Mesendoderm (in vitro differentiated cells): ENCODE measurements around the gene RERE.

ENCODE experiments used
- DNase-seq: peaks from one replicate; pipeline ENCODE4 v3.0.0; 2013
- H2AK5ac ChIP-seq: 2 replicates; pipeline ENCODE4 v1.6.1; 2013; ENCODE audit warnings: low read length, inconsistent platforms
- H2BK120ac ChIP-seq: 2 replicates; pipeline ENCODE4 v1.6.1; 2013; ENCODE audit warnings: low read depth, mild to moderate bottlenecking, low read length, moderate library complexity, mixed read lengths
- H2BK15ac ChIP-seq: replicated peaks from 2 replicates; pipeline ENCODE4 v1.6.1; 2013; ENCODE audit warnings: low read depth, mild to moderate bottlenecking, moderate library complexity
- H2BK5ac ChIP-seq: 2 replicates; pipeline ENCODE4 v1.6.1; 2013; ENCODE audit warnings: low read length, inconsistent platforms
- H3K18ac ChIP-seq: 2 replicates; pipeline ENCODE4 v1.6.1; 2013; ENCODE audit warnings: mild to moderate bottlenecking, low read length, mixed read lengths
- H3K23ac ChIP-seq: one replicate; pipeline ENCODE4 v1.6.1; 2013; ENCODE audit warnings: low read length
- H3K27ac ChIP-seq: 2 replicates; pipeline ENCODE4 v1.5.1; 2013; ENCODE audit warnings: low read depth, mild to moderate bottlenecking, inconsistent platforms, low read length, moderate library complexity
- H3K27me3 ChIP-seq: 2 replicates; pipeline ENCODE4 v1.6.1; 2013; ENCODE audit warnings: low read length, control low read depth, mild to moderate bottlenecking, inconsistent platforms; ENCODE audit not compliant: insufficient read depth, poor library complexity
- H3K36me3 ChIP-seq: 2 replicates; pipeline ENCODE4 v1.6.1; 2013; ENCODE audit warnings: low read length, inconsistent platforms; ENCODE audit not compliant: control insufficient read depth, insufficient read depth
- H3K4ac ChIP-seq: one replicate; pipeline ENCODE4 v1.6.1; 2013; ENCODE audit warnings: low read depth, mild to moderate bottlenecking, low read length, moderate library complexity
- H3K4me1 ChIP-seq: 2 replicates; pipeline ENCODE4 v1.6.1; 2013; ENCODE audit warnings: low read depth, low read length, inconsistent platforms; ENCODE audit not compliant: control insufficient read depth
- H3K4me2 ChIP-seq: 2 replicates; pipeline ENCODE4 v1.6.1; 2013; ENCODE audit warnings: low read length
- H3K4me3 ChIP-seq: 2 replicates; pipeline ENCODE4 v1.5.1; 2013; ENCODE audit warnings: mild to moderate bottlenecking, low read length
- H3K56ac ChIP-seq: one replicate; pipeline ENCODE4 v1.6.1; 2013; ENCODE audit warnings: low read length
- H3K79me1 ChIP-seq: 2 replicates; pipeline ENCODE4 v1.6.1; 2013; ENCODE audit warnings: low read length, inconsistent platforms
- H3K79me2 ChIP-seq: 2 replicates; pipeline ENCODE4 v1.6.1; 2013; ENCODE audit warnings: mild to moderate bottlenecking, low read length; ENCODE audit not compliant: control insufficient read depth, insufficient read depth
- H3K9ac ChIP-seq: 2 replicates; pipeline ENCODE4 v1.6.1; 2013; ENCODE audit warnings: low read length, inconsistent platforms
- H4K5ac ChIP-seq: one replicate; pipeline ENCODE4 v1.6.1; 2013; ENCODE audit warnings: low read length
- H4K8ac ChIP-seq: one replicate; pipeline ENCODE4 v1.6.1; 2013; ENCODE audit warnings: low read depth, mild to moderate bottlenecking, control low read depth, low read length, moderate library complexity
- WGBS: extraction: QIAGEN DNeasy Blood & Tissue Kit; methylation state at CpG from one replicate; pipeline ENCODE4 v1.1.7; 2013; ENCODE audit warnings: low lambda C conversion rate, missing lambda C conversion rate; ENCODE audit not compliant: insufficient coverage; ENCODE audit errors: extremely low coverage; 5-methylcytosine and 5-hydroxymethylcytosine counted together

Gene RERE

GRCh38 chr1:8330271-8331125, 486.9 kb downstream of the RERE start:
- H2BK15ac ChIP-seq = no peak overlapping the region
- H4K5ac ChIP-seq = no peak overlapping the region
- DNase-seq = no peak
- H3K18ac ChIP-seq = no peak overlapping the region
- H3K79me2 ChIP-seq = no peaks in the 10 kb centered on the region
- H2BK5ac ChIP-seq = no peak overlapping the region
- H3K27ac ChIP-seq = no peak overlapping the region
- no peaks in the 10 kb centered on the region for H3K27me3 ChIP-seq
- H2AK5ac ChIP-seq = no peak overlapping the region
- no peaks in the 10 kb centered on the region for H3K36me3 ChIP-seq
- H3K23ac ChIP-seq = no peak overlapping the region
- H3K4ac ChIP-seq = no peak overlapping the region
- H3K4me2 ChIP-seq = no peak overlapping the region
- H3K4me1 ChIP-seq = no peaks in the 10 kb centered on the region
- WGBS = no CpG with 5 or more reads among the region's 47 CpGs
- H4K8ac ChIP-seq = no peak overlapping the region
- H3K4me3 ChIP-seq = no peak overlapping the region
- no peak overlapping the region for H3K56ac ChIP-seq
- H3K9ac ChIP-seq = no peak overlapping the region
- no peak overlapping the region for H2BK120ac ChIP-seq
- H3K79me1 ChIP-seq = no peaks in the 10 kb centered on the region

- H2BK5ac ChIP-seq = no peak overlapping the region
- no peak overlapping the region for H2AK5ac ChIP-seq
- H3K36me3 ChIP-seq = no peaks in the 10 kb centered on the region
- H3K79me2 ChIP-seq = no peaks in the 10 kb centered on the region
- no peak overlapping the region for H4K5ac ChIP-seq
- no peak overlapping the region for H3K9ac ChIP-seq
- H3K4ac ChIP-seq = no peak overlapping the region
- H3K18ac ChIP-seq = no peak overlapping the region
- H3K4me3 ChIP-seq = no peak overlapping the region
- no peak overlapping the region for H3K4me2 ChIP-seq
- H3K27me3 ChIP-seq = no peaks in the 10 kb centered on the region
- H4K8ac ChIP-seq = no peak overlapping the region
- no peak overlapping the region for H3K27ac ChIP-seq
- WGBS = no CpG with 5 or more reads among the region's 14 CpGs
- no peaks in the 10 kb centered on the region for H3K79me1 ChIP-seq
- no peak overlapping the region for H2BK120ac ChIP-seq
- no peak overlapping the region for H3K56ac ChIP-seq
- no peak for DNase-seq
- H3K4me1 ChIP-seq = no peaks in the 10 kb centered on the region
- no peak overlapping the region for H2BK15ac ChIP-seq
- H3K23ac ChIP-seq = no peak overlapping the region
These were observed 487.6 kb downstream of the RERE start for GRCh38 chr1:8329858-8330257.

- Histone ChIP-seq H4K8ac (no peak overlapping the region), H3K79me1 (no peaks in the 10 kb centered on the region), H2BK15ac (no peak overlapping the region), H3K23ac (no peak overlapping the region), H3K4me1 (no peaks in the 10 kb centered on the region), H3K56ac (no peak overlapping the region), H2BK120ac (no peak overlapping the region), H3K4me3 (no peak overlapping the region), H3K4me2 (no peak overlapping the region), H4K5ac (no peak overlapping the region), H3K18ac (no peak overlapping the region), H3K9ac (no peak overlapping the region), H2BK5ac (no peak overlapping the region), H3K27ac (no peak overlapping the region), H3K27me3 (no peaks in the 10 kb centered on the region), H2AK5ac (no peak overlapping the region), H3K36me3 (no peaks in the 10 kb centered on the region), H3K4ac (no peak overlapping the region), H3K79me2 (no peaks in the 10 kb centered on the region)
- no CpG with 5 or more reads among the region's 12 CpGs for WGBS
- DNase-seq = no peak
These were observed 488.0 kb downstream of the RERE start for GRCh38 chr1:8329439-8329838.

- no peak overlapping the region for H3K4me2 ChIP-seq
- H3K56ac ChIP-seq = no peak overlapping the region
- no peak for DNase-seq
- H2BK5ac ChIP-seq = no peak overlapping the region
- no peak overlapping the region for H3K23ac ChIP-seq
- no peak overlapping the region for H2BK120ac ChIP-seq
- H3K27me3 ChIP-seq = no peaks in the 10 kb centered on the region
- H3K18ac ChIP-seq = no peak overlapping the region
- no peak overlapping the region for H3K4me3 ChIP-seq
- no peak overlapping the region for H4K5ac ChIP-seq
- H3K36me3 ChIP-seq = no peaks in the 10 kb centered on the region
- H2BK15ac ChIP-seq = no peak overlapping the region
- WGBS = no CpG with 5 or more reads among the region's 18 CpGs
- no peak overlapping the region for H4K8ac ChIP-seq
- no peaks in the 10 kb centered on the region for H3K79me2 ChIP-seq
- H3K4ac ChIP-seq = no peak overlapping the region
- H3K27ac ChIP-seq = no peak overlapping the region
- no peaks in the 10 kb centered on the region for H3K79me1 ChIP-seq
- H3K4me1 ChIP-seq = no peaks in the 10 kb centered on the region
- H3K9ac ChIP-seq = no peak overlapping the region
- no peak overlapping the region for H2AK5ac ChIP-seq
These were observed 489.2 kb downstream of the RERE start for GRCh38 chr1:8328271-8328670.

GRCh38 chr1:8326265-8326664, 491.2 kb downstream of the RERE start:
- H4K5ac ChIP-seq = no peak overlapping the region
- no peaks in the 10 kb centered on the region for H3K36me3 ChIP-seq
- H3K23ac ChIP-seq = no peak overlapping the region
- H3K79me2 ChIP-seq = no peaks in the 10 kb centered on the region
- no peak overlapping the region for H3K18ac ChIP-seq
- H3K4me3 ChIP-seq = no peak overlapping the region
- H3K4me2 ChIP-seq = no peak overlapping the region
- H3K4me1 ChIP-seq = no peaks in the 10 kb centered on the region
- no CpG with 5 or more reads among the region's 13 CpGs for WGBS
- no peak overlapping the region for H3K27ac ChIP-seq
- no peak overlapping the region for H2BK15ac ChIP-seq
- H2BK5ac ChIP-seq = no peak overlapping the region
- DNase-seq = no peak
- no peaks in the 10 kb centered on the region for H3K79me1 ChIP-seq
- H2BK120ac ChIP-seq = no peak overlapping the region
- no peak overlapping the region for H3K4ac ChIP-seq
- H3K56ac ChIP-seq = no peak overlapping the region
- no peak overlapping the region for H3K9ac ChIP-seq
- no peaks in the 10 kb centered on the region for H3K27me3 ChIP-seq
- no peak overlapping the region for H4K8ac ChIP-seq
- no peak overlapping the region for H2AK5ac ChIP-seq

GRCh38 chr1:8325771-8326170, 491.7 kb downstream of the RERE start:
- no peak overlapping the region for H2BK15ac ChIP-seq
- no peak overlapping the region for H3K23ac ChIP-seq
- no peak overlapping the region for H3K4ac ChIP-seq
- H3K4me3 ChIP-seq = no peak overlapping the region
- H4K5ac ChIP-seq = no peak overlapping the region
- H3K4me2 ChIP-seq = no peak overlapping the region
- H2BK5ac ChIP-seq = no peak overlapping the region
- H3K4me1 ChIP-seq = no peaks in the 10 kb centered on the region
- no CpG with 5 or more reads among the region's 21 CpGs for WGBS
- H3K79me1 ChIP-seq = no peaks in the 10 kb centered on the region
- no peak overlapping the region for H2AK5ac ChIP-seq
- no peak overlapping the region for H4K8ac ChIP-seq
- no peaks in the 10 kb centered on the region for H3K79me2 ChIP-seq
- H3K27me3 ChIP-seq = no peaks in the 10 kb centered on the region
- H3K56ac ChIP-seq = no peak overlapping the region
- H3K9ac ChIP-seq = no peak overlapping the region
- DNase-seq = no peak
- H3K36me3 ChIP-seq = no peaks in the 10 kb centered on the region
- H2BK120ac ChIP-seq = no peak overlapping the region
- H3K18ac ChIP-seq = no peak overlapping the region
- H3K27ac ChIP-seq = no peak overlapping the region
